ENCODE data around the gene EHD3.

DNA sequence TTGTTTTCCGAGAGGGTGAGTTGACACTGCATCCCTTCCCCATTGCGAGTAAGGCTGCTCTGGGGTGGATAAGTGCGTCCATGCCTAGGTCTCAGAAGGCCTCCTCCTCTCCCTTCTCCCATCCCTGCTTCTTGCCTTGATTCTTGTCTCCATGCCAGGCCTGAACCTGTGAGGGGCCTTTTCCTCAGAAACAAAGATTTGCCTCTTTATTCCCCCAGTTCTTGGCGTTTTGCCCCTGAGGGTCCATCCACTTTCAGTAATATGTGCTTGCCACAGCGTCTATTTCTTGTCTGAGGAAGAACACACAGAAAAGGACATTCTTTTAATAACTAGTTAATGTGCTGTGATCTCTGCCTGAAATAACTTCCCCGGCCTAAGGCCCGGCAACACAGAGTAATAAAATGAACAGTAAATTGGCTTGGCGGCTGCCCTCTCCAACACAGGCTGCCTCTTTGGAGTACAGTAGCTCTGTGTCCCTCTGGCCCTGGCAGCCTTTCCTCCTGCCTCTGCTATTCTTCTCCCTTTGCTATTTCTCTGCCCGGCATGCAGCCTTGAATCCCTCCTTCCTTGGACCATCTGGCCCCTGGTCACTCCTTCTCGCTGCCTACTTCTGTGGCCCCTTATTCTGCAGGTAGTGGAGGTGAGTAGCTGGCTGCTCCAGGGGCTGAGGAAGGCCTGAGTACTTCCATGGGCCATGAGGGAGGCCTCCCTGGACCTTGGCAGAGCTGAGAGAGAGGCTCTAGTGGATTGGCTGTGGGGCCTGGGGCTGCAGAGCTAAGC, 4.4 kb downstream of the EHD3 start:
- TF ChIP-seq EZH2 (optimal IDR thresholded peaks at IDR 0.05; ENCODE audit: low read depth, low read length): no peak
- TF ChIP-seq, protein P1, sequence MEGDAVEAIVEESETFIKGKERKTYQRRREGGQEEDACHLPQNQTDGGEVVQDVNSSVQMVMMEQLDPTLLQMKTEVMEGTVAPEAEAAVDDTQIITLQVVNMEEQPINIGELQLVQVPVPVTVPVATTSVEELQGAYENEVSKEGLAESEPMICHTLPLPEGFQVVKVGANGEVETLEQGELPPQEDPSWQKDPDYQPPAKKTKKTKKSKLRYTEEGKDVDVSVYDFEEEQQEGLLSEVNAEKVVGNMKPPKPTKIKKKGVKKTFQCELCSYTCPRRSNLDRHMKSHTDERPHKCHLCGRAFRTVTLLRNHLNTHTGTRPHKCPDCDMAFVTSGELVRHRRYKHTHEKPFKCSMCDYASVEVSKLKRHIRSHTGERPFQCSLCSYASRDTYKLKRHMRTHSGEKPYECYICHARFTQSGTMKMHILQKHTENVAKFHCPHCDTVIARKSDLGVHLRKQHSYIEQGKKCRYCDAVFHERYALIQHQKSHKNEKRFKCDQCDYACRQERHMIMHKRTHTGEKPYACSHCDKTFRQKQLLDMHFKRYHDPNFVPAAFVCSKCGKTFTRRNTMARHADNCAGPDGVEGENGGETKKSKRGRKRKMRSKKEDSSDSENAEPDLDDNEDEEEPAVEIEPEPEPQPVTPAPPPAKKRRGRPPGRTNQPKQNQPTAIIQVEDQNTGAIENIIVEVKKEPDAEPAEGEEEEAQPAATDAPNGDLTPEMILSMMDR (IDR thresholded peaks at IDR 0.05; ENCODE audit: low read length): no peak

Data from MM.1S (cell line).